D721Med (cell line): ENCODE measurements around the gene ITPR3.

Source experiments
- DNase-seq: peaks from one replicate; pipeline ENCODE4 v3.0.0; 2011; ENCODE audit warnings: low spot score; ENCODE audit not compliant: insufficient read length
- FAIRE-seq: peaks from 2 replicates; lab custom pipeline; 2011; peaks lifted over from hg19 to GRCh38; lab: Jason Lieb, UNC
- TF ChIP-seq, protein P1 (sequence below): IDR thresholded peaks from 2 replicates; pipeline ENCODE4 v1.5.1; 2012; ENCODE audit warnings: mild to moderate bottlenecking, control low read depth; ENCODE audit not compliant: insufficient read depth; ENCODE audit errors: missing control alignments

The ITPR3 gene

DNA sequence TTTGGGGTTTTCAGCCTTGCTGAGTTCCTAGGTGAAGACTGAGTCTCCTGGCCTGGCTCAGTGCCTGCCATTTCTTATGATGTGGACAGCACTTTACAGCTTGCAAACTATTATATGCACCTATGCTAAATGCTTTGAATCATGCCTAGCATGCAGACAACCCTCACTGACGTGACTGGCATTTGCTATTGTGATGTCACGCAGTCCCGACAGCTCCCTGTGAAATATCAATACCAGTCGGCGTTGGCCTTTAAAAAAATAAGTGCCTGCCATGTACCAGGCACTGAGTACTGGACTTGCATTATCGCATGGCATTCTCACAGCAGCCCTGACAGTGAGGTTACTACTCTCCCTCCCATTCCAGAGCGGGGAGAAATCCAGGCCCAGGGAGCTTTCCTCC is 54.8 kb downstream of the ITPR3 start:
- FAIRE-seq (no peak), DNase-seq (no peak)
- TF ChIP-seq, protein P1, sequence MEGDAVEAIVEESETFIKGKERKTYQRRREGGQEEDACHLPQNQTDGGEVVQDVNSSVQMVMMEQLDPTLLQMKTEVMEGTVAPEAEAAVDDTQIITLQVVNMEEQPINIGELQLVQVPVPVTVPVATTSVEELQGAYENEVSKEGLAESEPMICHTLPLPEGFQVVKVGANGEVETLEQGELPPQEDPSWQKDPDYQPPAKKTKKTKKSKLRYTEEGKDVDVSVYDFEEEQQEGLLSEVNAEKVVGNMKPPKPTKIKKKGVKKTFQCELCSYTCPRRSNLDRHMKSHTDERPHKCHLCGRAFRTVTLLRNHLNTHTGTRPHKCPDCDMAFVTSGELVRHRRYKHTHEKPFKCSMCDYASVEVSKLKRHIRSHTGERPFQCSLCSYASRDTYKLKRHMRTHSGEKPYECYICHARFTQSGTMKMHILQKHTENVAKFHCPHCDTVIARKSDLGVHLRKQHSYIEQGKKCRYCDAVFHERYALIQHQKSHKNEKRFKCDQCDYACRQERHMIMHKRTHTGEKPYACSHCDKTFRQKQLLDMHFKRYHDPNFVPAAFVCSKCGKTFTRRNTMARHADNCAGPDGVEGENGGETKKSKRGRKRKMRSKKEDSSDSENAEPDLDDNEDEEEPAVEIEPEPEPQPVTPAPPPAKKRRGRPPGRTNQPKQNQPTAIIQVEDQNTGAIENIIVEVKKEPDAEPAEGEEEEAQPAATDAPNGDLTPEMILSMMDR: no peak

- DNase-seq: no peak
- TF ChIP-seq, protein P1: no peak
- no peak for FAIRE-seq
Measured at GRCh38 chr6:33676416-33677142, 55.5 kb downstream of the ITPR3 start.

DNA sequence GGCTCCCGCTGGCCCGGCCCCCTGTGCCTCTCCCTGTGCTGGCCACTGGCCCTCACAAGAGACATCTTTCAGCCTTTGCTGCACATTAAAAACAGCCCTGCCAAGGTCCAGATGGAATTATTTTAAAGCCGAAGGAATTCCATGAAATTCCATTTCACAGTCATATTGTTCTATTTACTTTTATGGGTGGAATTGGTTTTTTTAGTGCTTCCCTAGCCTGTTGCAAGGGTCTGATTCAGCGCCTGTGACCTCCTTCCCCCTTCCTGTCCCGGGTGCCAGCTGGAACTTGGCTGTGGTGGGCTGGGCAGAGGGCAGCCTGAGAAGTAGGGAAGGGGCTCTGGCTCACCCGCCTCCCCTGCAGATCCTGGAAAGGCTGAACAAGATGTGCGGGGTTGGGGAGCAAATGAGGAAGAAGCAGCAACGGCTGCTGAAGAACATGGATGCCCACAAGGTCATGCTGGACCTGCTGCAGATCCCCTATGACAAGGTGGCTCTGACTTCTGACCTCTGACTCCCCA is 56.1 kb downstream of the ITPR3 start:
- TF ChIP-seq, protein P1: no peak
- DNase-seq (no peak), FAIRE-seq (no peak)

- DNase-seq (no peak), FAIRE-seq (no peak)
- TF ChIP-seq, protein P1: no peak
Measured at GRCh38 chr6:33677689-33678088, 56.6 kb downstream of the ITPR3 start.

- FAIRE-seq: no peak
- DNase-seq: no peak
- TF ChIP-seq, protein P1: no peak
Measured at GRCh38 chr6:33678233-33678931, 57.3 kb downstream of the ITPR3 start.

DNA sequence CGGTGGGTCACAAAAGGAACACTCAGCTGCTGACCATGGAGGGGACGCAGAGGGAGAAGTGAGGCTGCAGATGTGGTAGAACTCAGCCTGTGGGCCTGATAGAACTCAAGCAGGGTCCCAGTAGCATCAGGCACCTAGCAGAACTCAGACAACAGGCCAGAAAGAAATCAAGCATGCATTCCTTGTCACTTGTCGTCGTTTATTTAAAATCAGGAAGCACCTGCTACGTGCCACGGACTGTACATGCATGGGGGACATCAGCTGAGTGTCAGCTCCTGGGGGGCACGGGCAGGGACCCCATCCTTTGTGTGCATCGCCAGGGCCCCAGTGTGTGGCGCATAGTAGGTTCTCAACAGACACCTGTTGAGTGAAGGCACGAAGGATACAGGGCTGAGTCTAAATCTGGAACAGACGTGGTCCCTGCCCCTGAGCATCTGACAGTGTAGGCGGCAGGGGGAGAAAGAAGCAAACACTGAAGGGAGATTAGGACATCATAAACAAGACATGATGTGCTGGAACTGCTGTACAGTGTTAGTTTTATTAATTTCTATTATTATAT is 57.9 kb downstream of the ITPR3 start:
- DNase-seq (no peak), FAIRE-seq (no peak)
- TF ChIP-seq, protein P1: no peak
